Aorta (tissue), 5 donors: ENCODE data around the gene TNXB. TPM values are rescaled to one million over a fixed set of nuclear protein-coding genes. Genes with fewer than 3 reads are reported as not detected.

ENCODE experiments used
- ATAC-seq: fragments of 200-7000 bp; cut with Tn5 transposase; one replicate; pipeline ENCODE4 v1.9.1; 2022; ENCODE audit warnings: moderate library complexity; ENCODE audit not compliant: low FRiP score
- DNase-seq, 2 donors: peaks; one replicate each; pipeline ENCODE4 v3.0.0-alpha.2; 2020
- H3K27ac ChIP-seq, 2 donors: one replicate each; pipeline ENCODE4 v1.5.1; 2013; ENCODE audit warnings: low read length in 2 of 2, mild to moderate bottlenecking in 2 of 2, moderate library complexity in 2 of 2, control low read depth in 1 of 2, inconsistent platforms in 1 of 2, low read depth in 1 of 2
- H3K27me3 ChIP-seq, 2 donors: one replicate each; pipeline ENCODE4 v1.6.1; 2013; ENCODE audit warnings: control low read depth in 1 of 2, low read length in 1 of 2, mild to moderate bottlenecking in 1 of 2, moderate library complexity in 1 of 2; ENCODE audit not compliant: insufficient read depth in 2 of 2, control insufficient read depth in 1 of 2
- H3K36me3 ChIP-seq, 2 donors: one replicate each; pipeline ENCODE4 v1.6.1; 2013; ENCODE audit warnings: control low read depth in 1 of 2, low read length in 1 of 2, mild to moderate bottlenecking in 1 of 2; ENCODE audit not compliant: insufficient read depth in 2 of 2, control insufficient read depth in 1 of 2
- H3K4me1 ChIP-seq, 2 donors: one replicate each; pipeline ENCODE4 v1.6.1; 2013; ENCODE audit warnings: low read length in 2 of 2, control low read depth in 1 of 2, mild to moderate bottlenecking in 1 of 2, moderate library complexity in 1 of 2; ENCODE audit not compliant: insufficient read depth in 2 of 2, control insufficient read depth in 1 of 2
- H3K4me3 ChIP-seq, 2 donors: one replicate each; pipeline ENCODE4 v1.5.1; 2013; ENCODE audit warnings: low read length in 2 of 2, control low read depth in 1 of 2, mild to moderate bottlenecking in 1 of 2
- H3K9me3 ChIP-seq: one replicate; pipeline ENCODE4 v1.6.1; 2013; ENCODE audit warnings: mild to moderate bottlenecking, low read length; ENCODE audit not compliant: control insufficient read depth
- WGBS, 2 donors: extraction: QIAGEN DNeasy Blood & Tissue Kit; methylation state at CpG; one replicate each; pipeline ENCODE4 v1.1.7; 2013; 5-methylcytosine and 5-hydroxymethylcytosine counted together
- intact Hi-C, 2 donors: fragments of 100-400 bp; cut with DNase I; formaldehyde crosslinking; loops; one replicate each; pipeline versions ENCODE4 v1.14.2 to v1.15.0; 2022
- polyA plus RNA-seq, 2 donors: library from polyadenylated mRNA; stranded (reverse); fragments of 200-250 nt; gene quantifications; one replicate each; pipeline ENCODE4 v1.2.3, GENCODE V29; 2013
- total RNA-seq, 2 donors: library from RNA; stranded (reverse); fragmentation: NEBNext Ultra II Directional; extraction: Animal tissue kit (Norgen Biotek cat#: 25700); gene quantifications; one replicate each; pipeline ENCODE4 v1.2.1, GENCODE V29; 2021
- donor health status: healthy with polysubstance abuse.
- donor health status: Bipolar disorder and iron deficiency.
- donor health status: DM: no; HTN: no; CAD: no.
- donor health status: DM: no; HTN: no; CAD: no.
- donor health status: DM: yes; HTN: yes; CAD: no.

TNXB gene
- total and polyA plus RNA-seq, 4 donors = 11.1 to 441 (median 116) TPM

DNA sequence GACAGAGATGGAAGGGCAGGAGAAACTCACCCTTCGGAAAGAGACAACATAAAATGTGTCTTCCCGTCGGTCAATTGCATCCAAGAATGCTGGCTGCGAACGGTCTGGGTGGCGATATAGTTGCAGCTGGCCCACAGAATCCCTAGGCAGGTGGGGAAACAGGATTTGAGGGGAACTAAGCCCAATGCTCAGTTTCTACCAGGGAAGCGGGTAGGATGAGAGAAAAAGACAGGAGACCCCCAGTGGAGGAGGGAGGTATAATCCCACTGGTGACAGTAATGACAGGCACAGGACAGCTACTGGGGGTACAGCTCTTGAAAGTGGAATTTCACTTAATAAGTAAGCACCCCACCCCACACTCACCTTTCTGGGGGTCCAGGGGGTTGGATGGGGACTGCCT, 7.5 kb upstream of the TNXB start:
- intact Hi-C loops = loop anchor here in 1 of 2 donors (10.0 kb wide), 1 partner anchor 138 kb away; no protein-coding TSS in a partner anchor
- Histone ChIP-seq H3K4me1 (no peaks in the 10 kb centered on the region), H3K4me3 (no peak overlapping the region), H3K27me3 (no peaks in the 10 kb centered on the region), H3K9me3 (no peaks in the 10 kb centered on the region), H3K27ac (no peak overlapping the region), H3K36me3 (peaks cover 0 to 14% of the 10 kb centered on the region in 2 donors)
- 80 to 84% methylated on average over 7 of the region's 7 CpGs for WGBS, 2 donors
- ATAC-seq (no peak), DNase-seq (no peak)

DNA sequence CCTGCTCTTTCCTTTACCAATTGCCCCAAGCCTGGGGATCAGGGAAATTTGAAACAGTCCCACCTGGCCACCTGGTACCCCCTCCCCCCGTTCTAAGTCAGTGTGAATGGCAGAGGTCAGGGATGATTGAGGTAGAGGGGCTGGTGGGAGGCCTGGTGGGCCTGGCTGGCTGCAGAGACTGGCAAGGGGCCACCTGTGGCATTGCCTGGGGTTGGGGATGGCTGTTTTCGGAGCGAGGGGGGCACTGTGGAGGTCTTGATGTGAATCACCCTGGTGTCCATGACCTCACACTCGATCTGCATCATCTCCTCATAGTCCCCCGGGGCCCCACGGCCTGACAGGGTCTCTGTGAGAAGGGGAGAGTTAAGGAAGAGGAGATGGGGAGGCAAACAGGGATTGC, 6.5 kb upstream of the TNXB start:
- DNase-seq (no peak), ATAC-seq (no peak)
- 81% methylated on average over 6 of the region's 6 CpGs for WGBS, 2 donors
- H3K4me3 ChIP-seq = no peak overlapping the region
- H3K27me3 ChIP-seq = no peaks in the 10 kb centered on the region
- H3K9me3 ChIP-seq = no peaks in the 10 kb centered on the region
- no peak overlapping the region for H3K27ac ChIP-seq
- intact Hi-C loops = loop anchor here in 1 of 2 donors (10.0 kb wide), 1 partner anchor 139 kb away; no protein-coding TSS in a partner anchor
- peaks cover 0 to 10% of the 10 kb centered on the region in 2 donors for H3K36me3 ChIP-seq
- H3K4me1 ChIP-seq = no peaks in the 10 kb centered on the region

DNA sequence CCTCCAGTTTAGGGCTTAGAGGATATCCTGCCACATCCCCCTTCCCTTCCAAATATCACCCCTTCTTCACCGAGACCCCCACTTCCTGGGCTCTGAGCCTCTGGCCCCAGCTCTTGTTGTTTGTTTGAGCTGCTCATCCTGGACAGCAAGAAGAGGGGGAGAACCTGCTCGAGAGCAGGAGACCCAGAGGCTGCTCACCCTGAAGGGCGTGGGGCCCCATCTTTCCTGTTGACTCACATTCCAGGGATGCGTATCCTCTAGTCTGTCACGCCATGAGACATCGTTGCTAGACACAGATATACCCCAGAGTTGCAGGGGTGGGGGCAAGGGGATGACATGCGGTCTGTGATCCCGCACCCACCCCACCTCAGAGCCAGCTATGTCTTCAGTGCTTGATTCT, 5.7 kb upstream of the TNXB start:
- no peak for DNase-seq
- Histone ChIP-seq H3K4me1 (no peaks in the 10 kb centered on the region), H3K9me3 (no peaks in the 10 kb centered on the region), H3K27ac (peak overlapping the region in 1 of 2 donors; percentile 63), H3K4me3 (no peak overlapping the region), H3K27me3 (no peaks in the 10 kb centered on the region), H3K36me3 (peaks cover 0 to 10% of the 10 kb centered on the region in 2 donors)
- ATAC-seq = no peak
- intact Hi-C loops = loop anchor here in 1 of 2 donors (1.0 to 10.0 kb wide), 2 partner anchors 66 to 140 kb away; no protein-coding TSS in a partner anchor
- WGBS, 2 donors = 83% methylated on average over 8 of the region's 8 CpGs

DNA sequence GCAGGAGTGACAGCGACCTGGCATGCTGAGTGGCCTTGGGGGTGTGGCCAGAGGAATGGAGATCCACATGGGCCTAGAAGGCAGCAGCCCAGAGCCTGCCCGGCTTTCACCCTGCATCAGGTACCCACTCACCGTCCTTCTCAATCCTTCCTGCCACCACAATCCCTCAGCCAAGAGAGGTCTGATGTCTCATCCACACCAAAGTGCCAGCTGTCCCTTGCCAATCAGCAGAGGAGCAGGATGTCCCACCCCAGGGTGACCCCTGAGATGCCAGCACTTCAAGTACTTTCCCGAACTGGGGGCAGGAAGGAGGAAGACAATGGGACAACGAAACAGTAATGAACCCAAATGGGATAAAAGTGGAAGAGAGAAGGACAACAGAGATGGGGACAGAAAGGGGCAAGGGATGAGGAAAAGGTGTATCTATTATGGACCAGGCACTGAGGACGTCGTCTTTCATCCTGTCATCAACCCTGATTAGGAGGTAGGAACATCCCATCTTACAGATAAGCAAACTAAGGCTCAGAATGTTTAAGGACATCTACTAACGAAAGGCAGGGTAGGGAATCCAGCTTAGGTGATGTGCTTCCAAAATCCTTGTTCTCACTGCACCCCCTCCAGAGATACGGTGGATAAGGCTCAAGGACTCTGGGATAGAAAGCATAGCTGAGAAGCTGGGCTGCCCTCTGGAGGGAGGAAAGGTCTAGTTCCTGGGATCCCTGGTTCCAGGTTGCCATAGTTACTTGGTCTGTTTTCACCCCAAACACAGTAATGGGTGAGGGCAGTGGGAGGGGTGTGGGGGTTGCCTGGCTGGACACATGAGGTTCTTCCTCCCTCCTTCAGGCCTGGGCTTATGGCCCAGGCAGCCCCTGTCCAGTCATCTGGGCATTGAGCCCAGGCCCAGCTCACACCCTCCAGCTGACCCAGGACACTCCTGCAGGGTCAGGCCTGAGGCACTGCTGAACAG, 4.5 kb upstream of the TNXB start:
- Histone ChIP-seq H3K27me3 (no peaks in the 10 kb centered on the region), H3K9me3 (no peaks in the 10 kb centered on the region), H3K36me3 (peaks cover 0 to 8% of the 10 kb centered on the region in 2 donors), H3K4me1 (no peaks in the 10 kb centered on the region), H3K27ac (peak overlapping the region in 1 of 2 donors; percentile 57), H3K4me3 (no peak overlapping the region)
- peak; percentile 90 for ATAC-seq
- 50 to 52% methylated on average over 9 of the region's 9 CpGs for WGBS, 2 donors
- intact Hi-C loops = loop anchor here in 1 of 2 donors (1.0 to 10.0 kb wide), 2 partner anchors 65 to 141 kb away; no protein-coding TSS in a partner anchor
- DNase-seq = peak; percentile 94 to 95

DNA sequence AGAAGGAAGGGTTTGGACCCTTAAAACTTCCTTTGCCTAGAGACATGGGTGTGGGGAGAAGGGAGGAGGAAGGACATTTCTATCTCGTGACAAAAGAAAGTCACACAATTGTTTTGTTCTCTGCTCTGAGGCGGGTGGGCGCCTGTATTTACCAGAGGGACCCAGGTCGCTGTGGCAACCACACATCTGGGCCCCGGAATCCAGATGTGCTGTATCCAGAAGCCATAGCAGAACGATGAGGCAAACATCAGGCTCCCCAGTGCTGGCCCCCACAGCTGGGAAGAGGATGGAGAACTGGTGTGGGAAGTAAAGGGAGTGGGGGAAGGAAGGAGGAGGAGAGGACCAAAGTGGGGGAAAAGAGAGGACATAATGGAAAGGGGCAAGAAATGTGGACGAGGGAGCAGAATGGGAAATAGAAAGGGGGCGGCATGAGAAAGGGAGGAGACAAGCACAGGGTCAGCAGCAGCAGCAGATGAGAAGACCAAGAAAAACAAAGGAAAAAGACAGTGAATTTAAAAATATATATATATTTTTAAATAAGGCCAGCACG, 3.4 kb upstream of the TNXB start:
- intact Hi-C loops = loop anchor here in 1 of 2 donors (10.0 kb wide), 1 partner anchor 142 kb away; no protein-coding TSS in a partner anchor
- H3K4me1 ChIP-seq = peaks cover 0 to 4% of the 10 kb centered on the region in 2 donors
- ATAC-seq (no peak), DNase-seq (peak in 1 of 2 donors; percentile 80)
- peak overlapping the region in 1 of 2 donors; percentile 54 for H3K27ac ChIP-seq
- no peaks in the 10 kb centered on the region for H3K27me3 ChIP-seq
- no peaks in the 10 kb centered on the region for H3K9me3 ChIP-seq
- no peak overlapping the region for H3K4me3 ChIP-seq
- 60% methylated on average over 9 of the region's 9 CpGs for WGBS, 2 donors
- peaks cover 0 to 6% of the 10 kb centered on the region in 2 donors for H3K36me3 ChIP-seq

DNA sequence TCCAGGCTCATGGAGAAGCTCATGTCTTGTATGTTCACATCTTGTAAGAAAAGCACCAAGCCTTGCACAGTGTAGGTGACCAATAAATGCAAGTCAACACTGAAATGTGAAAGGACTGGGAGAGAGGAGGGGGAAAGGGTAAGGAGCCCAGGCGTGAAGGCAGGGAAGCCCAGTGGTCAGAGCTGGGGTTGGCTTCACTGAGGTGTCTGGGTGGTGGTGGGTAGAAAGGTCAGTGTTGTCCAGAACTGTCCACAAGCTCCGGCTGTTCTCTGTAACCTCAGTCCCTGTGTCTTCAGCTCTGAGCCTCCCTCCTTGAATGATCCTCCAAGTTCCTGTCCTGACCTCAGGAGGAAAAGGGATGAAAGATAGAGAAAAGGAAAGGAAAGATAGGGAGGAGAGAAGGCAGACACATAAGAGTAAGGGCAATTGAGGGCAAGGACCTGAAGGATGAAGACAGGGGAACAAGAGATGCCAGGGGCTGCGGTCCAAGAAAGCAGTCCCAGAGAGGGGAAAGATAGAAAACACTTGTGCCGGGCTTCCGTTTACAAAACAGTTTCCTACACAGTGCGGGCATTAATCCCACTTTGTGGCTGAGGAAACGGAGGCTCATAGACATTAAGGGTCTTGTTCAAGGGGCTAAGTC, 2.4 kb upstream of the TNXB start:
- intact Hi-C loops = loop anchor here in 1 of 2 donors (10.0 kb wide), 1 partner anchor 143 kb away; no protein-coding TSS in a partner anchor
- Histone ChIP-seq H3K4me3 (no peak overlapping the region), H3K27ac (peak overlapping the region in 1 of 2 donors; percentile 30), H3K9me3 (no peaks in the 10 kb centered on the region), H3K36me3 (peaks cover 0 to 3% of the 10 kb centered on the region in 2 donors), H3K4me1 (peaks cover 0 to 5% of the 10 kb centered on the region in 2 donors), H3K27me3 (no peaks in the 10 kb centered on the region)
- ATAC-seq (no peak), DNase-seq (peak in 1 of 2 donors; percentile 55)
- 41 to 44% methylated on average over 7 of the region's 7 CpGs for WGBS, 2 donors

DNA sequence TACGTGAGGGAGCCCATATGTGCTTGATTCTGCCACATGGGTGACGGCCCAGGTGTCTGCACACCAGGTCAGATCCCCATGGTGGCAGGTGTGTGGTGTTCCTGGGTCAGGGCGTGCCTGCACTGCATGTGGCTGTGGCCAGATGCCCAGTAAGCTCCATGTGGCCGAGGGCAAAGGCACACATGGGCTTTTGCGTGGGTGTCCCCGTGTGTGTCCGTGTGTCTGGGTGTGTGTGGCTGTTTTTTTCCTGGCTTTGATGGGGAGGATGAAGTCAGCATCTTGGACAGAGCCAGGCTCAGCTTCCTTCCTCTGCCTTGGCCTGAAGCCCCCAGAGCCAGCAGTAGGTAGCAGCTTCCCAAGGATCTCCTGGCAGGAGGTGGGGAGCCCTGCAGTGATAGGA, 1.5 kb upstream of the TNXB start:
- intact Hi-C loops = loop anchor here in 1 of 2 donors (10.0 kb wide), 1 partner anchor 144 kb away; no protein-coding TSS in a partner anchor
- Histone ChIP-seq H3K9me3 (no peaks in the 10 kb centered on the region), H3K27ac (no peak overlapping the region), H3K27me3 (no peaks in the 10 kb centered on the region), H3K4me3 (no peak overlapping the region), H3K4me1 (peaks cover 0 to 5% of the 10 kb centered on the region in 2 donors), H3K36me3 (no peaks in the 10 kb centered on the region)
- ATAC-seq (no peak), DNase-seq (peak; percentile 59 to 79)
- WGBS, 2 donors = 16 to 24% methylated on average over 7 of the region's 7 CpGs

DNA sequence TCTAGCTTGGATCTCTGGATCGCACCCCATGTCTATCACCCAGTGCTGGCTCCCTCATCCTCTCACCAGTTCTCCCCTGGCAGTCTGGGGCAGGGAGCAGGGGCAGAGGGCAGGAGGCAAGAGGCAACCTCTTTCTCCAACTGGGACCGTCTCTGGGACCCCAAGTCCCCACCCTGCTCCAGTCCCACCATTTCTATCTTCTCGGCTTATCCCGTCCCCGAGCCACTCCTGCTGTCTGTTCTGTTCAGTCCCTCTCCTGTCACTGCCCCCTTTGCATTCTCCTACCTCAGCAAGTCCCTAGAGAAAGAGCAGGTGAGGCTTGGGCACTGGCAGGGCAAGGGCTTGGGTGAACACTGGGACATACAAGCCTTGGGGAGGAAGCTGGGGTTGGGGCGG, 625 bp upstream of the TNXB start:
- Histone ChIP-seq H3K27me3 (no peaks in the 10 kb centered on the region), H3K4me3 (no peak overlapping the region), H3K36me3 (no peaks in the 10 kb centered on the region), H3K27ac (peak overlapping the region in 1 of 2 donors; percentile 27), H3K4me1 (peaks cover 0 to 5% of the 10 kb centered on the region in 2 donors), H3K9me3 (no peaks in the 10 kb centered on the region)
- ATAC-seq (no peak), DNase-seq (no peak)
- WGBS, 2 donors = 60 to 70% methylated on average over 6 of the region's 6 CpGs
- intact Hi-C loops = loop anchor here in 1 of 2 donors (10.0 kb wide), 1 partner anchor 145 kb away; no protein-coding TSS in a partner anchor
